Caco-2 (cell line): Measurements from ENCODE around the gene VAMP8. TPM values are rescaled to one million over a fixed set of nuclear protein-coding genes. Genes with fewer than 3 reads are reported as not detected.

Source experiments
- BruUV-seq: library from RNA; stranded (reverse); fragments of 400-500 nt; replicated peaks from 2 replicates; lab custom pipeline; 2021; lab: Mats Ljungman, UMichigan
- CTCF ChIA-PET: fragments of 300-600 bp; sonication (Branson Sonifier 250); formaldehyde crosslinking; loops from one replicate; lab custom pipeline; 2022; ENCODE audit warnings: antibody characterized with exemption; lab: Charles Lee
- POLR2A ChIA-PET: fragments of 300-600 bp; sonication (Branson Sonifier 250); formaldehyde crosslinking; loops from one replicate; lab custom pipeline; 2022; ENCODE audit warnings: antibody characterized with exemption; lab: Charles Lee
- DNase-seq, 2 experiments: peaks; one replicate each; pipeline versions ENCODE4 v3.0.0 to v3.0.0-alpha.2; 2020 to 2022
- H3K27me3 ChIP-seq: replicated peaks from 2 replicates; pipeline ENCODE4 v1.6.0; 2011; ENCODE audit warnings: low read length; ENCODE audit not compliant: control insufficient read depth, insufficient read depth
- H3K36me3 ChIP-seq: 2 replicates; pipeline ENCODE4 v1.5.1; 2011; ENCODE audit warnings: low read length; ENCODE audit not compliant: control insufficient read depth, insufficient read depth
- H3K4me1 ChIP-seq: fragments of 250-450 bp; sonication (Bioruptor Pico); 2 replicates; pipeline ENCODE4 v1.5.1; 2020; ENCODE audit warnings: mild to moderate bottlenecking
- H3K4me3 ChIP-seq: 2 replicates; pipeline ENCODE4 v1.5.1; 2011; ENCODE audit warnings: low read depth, mild to moderate bottlenecking, control low read depth, low read length
- H3K9me3 ChIP-seq: fragments of 250-450 bp; sonication (Bioruptor Pico); 2 replicates; pipeline ENCODE4 v1.5.1; 2020; ENCODE audit warnings: mild to moderate bottlenecking, moderate library complexity
- H3K27ac Mint-ChIP-seq: one replicate; pipeline ENCODE4 v1.8.0; 2022; ENCODE audit warnings: mixed read lengths; ENCODE audit not compliant: unreplicated experiment
- H3K27me3 Mint-ChIP-seq: one replicate; pipeline ENCODE4 v1.8.0; 2022; ENCODE audit warnings: mixed read lengths; ENCODE audit not compliant: insufficient read depth, unreplicated experiment
- H3K36me3 Mint-ChIP-seq: one replicate; pipeline ENCODE4 v1.8.0; 2022; ENCODE audit warnings: mild to moderate bottlenecking, mixed read lengths; ENCODE audit not compliant: insufficient read depth, unreplicated experiment
- H3K4me1 Mint-ChIP-seq: one replicate; pipeline ENCODE4 v1.8.0; 2022; ENCODE audit warnings: low read depth, mixed read lengths; ENCODE audit not compliant: unreplicated experiment
- H3K4me3 Mint-ChIP-seq: one replicate; pipeline ENCODE4 v1.8.0; 2022; ENCODE audit warnings: mild to moderate bottlenecking, moderate library complexity, mixed read lengths; ENCODE audit not compliant: unreplicated experiment
- H3K9me3 Mint-ChIP-seq: one replicate; pipeline ENCODE4 v1.8.0; 2022; ENCODE audit warnings: mixed read lengths; ENCODE audit not compliant: unreplicated experiment
- intact Hi-C: fragments of 100-400 bp; cut with micrococcal nuclease; formaldehyde crosslinking; loops from one replicate; pipeline ENCODE4 v1.10.0; 2022; ENCODE audit not compliant: unreplicated experiment
- total RNA-seq: library from RNA; stranded (reverse); gene quantifications from 2 replicates; pipeline ENCODE4 v1.2.3, GENCODE V29; 2022
- TF ChIP-seq, protein P1 (sequence below), 2 experiments: fragments of 200-600 bp in 1 of 2; IDR thresholded peaks; 1 replicate in 1 of 2; 2 replicates in 1 of 2; pipeline versions ENCODE4 v1.5.1 to v1.8.0; 2011 to 2022; ENCODE audit warnings: antibody characterized with exemption in 1 of 2, control low read depth in 1 of 2, inconsistent platforms in 1 of 2, low read depth in 1 of 2, low read length in 1 of 2, mild to moderate bottlenecking in 1 of 2, moderate library complexity in 1 of 2; ENCODE audit not compliant: insufficient read depth in 1 of 2, severe bottlenecking in 1 of 2, unreplicated experiment in 1 of 2

Gene VAMP8
- total RNA-seq, 1 experiment from 2014 or later = 85.5 TPM

GRCh38 chr2:85548608-85548900, 28.8 kb upstream of the VAMP8 start:
- Mint-ChIP-seq H3K4me3 (no peak overlapping the region), H3K36me3 (peaks cover 95% of the 10 kb centered on the region), H3K27me3 (no peaks in the 10 kb centered on the region), H3K27ac (no peak overlapping the region), H3K9me3 (no peaks in the 10 kb centered on the region), H3K4me1 (peaks cover 8% of the 10 kb centered on the region)
- Histone ChIP-seq H3K4me3 (no peak overlapping the region), H3K36me3 (peaks cover 5% of the 10 kb centered on the region; the same call in 1 of the 2 replicates), H3K9me3 (no peaks in the 10 kb centered on the region), H3K27me3 (no peaks in the 10 kb centered on the region), H3K4me1 (no peaks in the 10 kb centered on the region)
- no TSS peak for BruUV-seq
- intact Hi-C loops = no loop called here
- ChIA-PET CTCF (interaction anchor here (0.6 to 2.2 kb wide), 3 partner anchors 9 to 128 kb away, joined by 3 to 8 read pairs (median 4); partner anchors contain the start of gene VAMP8), POLR2A (interaction anchor here (0.5 to 1.6 kb wide), 5 partner anchors 10 to 212 kb away, joined by 3 to 5 read pairs (median 4); partner anchors contain the start of genes GGCX, MAT2A and SH2D6)
- no peak for DNase-seq
- TF ChIP-seq, protein P1, sequence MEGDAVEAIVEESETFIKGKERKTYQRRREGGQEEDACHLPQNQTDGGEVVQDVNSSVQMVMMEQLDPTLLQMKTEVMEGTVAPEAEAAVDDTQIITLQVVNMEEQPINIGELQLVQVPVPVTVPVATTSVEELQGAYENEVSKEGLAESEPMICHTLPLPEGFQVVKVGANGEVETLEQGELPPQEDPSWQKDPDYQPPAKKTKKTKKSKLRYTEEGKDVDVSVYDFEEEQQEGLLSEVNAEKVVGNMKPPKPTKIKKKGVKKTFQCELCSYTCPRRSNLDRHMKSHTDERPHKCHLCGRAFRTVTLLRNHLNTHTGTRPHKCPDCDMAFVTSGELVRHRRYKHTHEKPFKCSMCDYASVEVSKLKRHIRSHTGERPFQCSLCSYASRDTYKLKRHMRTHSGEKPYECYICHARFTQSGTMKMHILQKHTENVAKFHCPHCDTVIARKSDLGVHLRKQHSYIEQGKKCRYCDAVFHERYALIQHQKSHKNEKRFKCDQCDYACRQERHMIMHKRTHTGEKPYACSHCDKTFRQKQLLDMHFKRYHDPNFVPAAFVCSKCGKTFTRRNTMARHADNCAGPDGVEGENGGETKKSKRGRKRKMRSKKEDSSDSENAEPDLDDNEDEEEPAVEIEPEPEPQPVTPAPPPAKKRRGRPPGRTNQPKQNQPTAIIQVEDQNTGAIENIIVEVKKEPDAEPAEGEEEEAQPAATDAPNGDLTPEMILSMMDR (IDR thresholded peaks at IDR 0.05; ENCODE audit: insufficient read depth in 1 of 2, low read depth in 1 of 2, low read length in 1 of 2, severe bottlenecking in 1 of 2, unreplicated experiment in 1 of 2) = no peak

- peaks cover 6% of the 10 kb centered on the region; the same call in 1 of the 2 replicates for H3K36me3 ChIP-seq
Observed at GRCh38 chr2:85549095-85549494, 28.3 kb upstream of the VAMP8 start.

DNA sequence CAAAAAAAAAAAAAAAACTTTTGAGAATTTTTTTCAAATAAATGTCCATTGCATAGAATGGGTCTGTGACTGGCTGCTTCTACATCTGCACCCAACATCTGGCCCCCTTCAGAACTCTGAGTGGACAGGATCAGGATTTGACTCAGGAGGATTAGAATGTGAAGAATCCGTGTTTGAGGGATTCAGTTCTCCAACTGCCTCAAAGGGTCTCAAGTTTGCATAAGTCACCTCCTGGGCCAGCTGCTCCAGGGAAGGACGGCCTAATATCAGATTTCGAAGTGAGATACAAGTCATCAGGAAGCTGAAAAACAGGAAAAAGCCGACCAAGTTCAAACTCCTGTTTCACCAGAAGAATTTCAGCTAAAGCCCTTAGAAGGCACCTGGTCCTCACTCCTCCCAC, 27.6 kb upstream of the VAMP8 start:
- no peaks in the 10 kb centered on the region for H3K27me3 Mint-ChIP-seq
- ChIA-PET POLR2A (interaction anchor here (0.6 to 3.6 kb wide), 4 partner anchors 11 to 181 kb away, joined by 3 to 32 read pairs (median 5); partner anchors contain the start of genes MAT2A and VAMP8), CTCF (no interaction called here)
- peaks cover 7% of the 10 kb centered on the region; the same call in 1 of the 2 replicates for H3K36me3 ChIP-seq
- H3K4me3 ChIP-seq = no peak overlapping the region
- BruUV-seq = no TSS peak
- no peak for DNase-seq
- H3K36me3 Mint-ChIP-seq = peaks cover 93% of the 10 kb centered on the region
- H3K27me3 ChIP-seq = no peaks in the 10 kb centered on the region
- H3K4me1 ChIP-seq = no peaks in the 10 kb centered on the region
- no peak overlapping the region for H3K27ac Mint-ChIP-seq
- intact Hi-C loops = loop anchor here (5.0 kb wide), 1 partner anchor 483 kb away; no protein-coding TSS in a partner anchor
- no peaks in the 10 kb centered on the region for H3K9me3 ChIP-seq
- TF ChIP-seq, protein P1 (IDR thresholded peaks at IDR 0.05; ENCODE audit: insufficient read depth in 1 of 2, low read depth in 1 of 2, low read length in 1 of 2, severe bottlenecking in 1 of 2, unreplicated experiment in 1 of 2) = no peak
- no peaks in the 10 kb centered on the region for H3K4me1 Mint-ChIP-seq
- no peak overlapping the region for H3K4me3 Mint-ChIP-seq
- H3K9me3 Mint-ChIP-seq = no peaks in the 10 kb centered on the region

More at GRCh38 chr2:85549095-85549494, 28.3 kb upstream of the VAMP8 start:
- no TSS peak for BruUV-seq
- Mint-ChIP-seq H3K4me3 (no peak overlapping the region), H3K36me3 (peaks cover 95% of the 10 kb centered on the region), H3K9me3 (no peaks in the 10 kb centered on the region), H3K27me3 (no peaks in the 10 kb centered on the region), H3K4me1 (peaks cover 5% of the 10 kb centered on the region), H3K27ac (no peak overlapping the region)
- TF ChIP-seq, protein P1 (IDR thresholded peaks at IDR 0.05; ENCODE audit: insufficient read depth in 1 of 2, low read depth in 1 of 2, low read length in 1 of 2, severe bottlenecking in 1 of 2, unreplicated experiment in 1 of 2) = no peak
- CTCF ChIA-PET = interaction anchor here (1.2 to 2.2 kb wide), 2 partner anchors 9 to 128 kb away, joined by 4 to 8 read pairs; no protein-coding TSS in a partner anchor
- Histone ChIP-seq H3K27me3 (no peaks in the 10 kb centered on the region), H3K4me1 (no peaks in the 10 kb centered on the region), H3K9me3 (no peaks in the 10 kb centered on the region), H3K4me3 (no peak overlapping the region)
- intact Hi-C loops = no loop called here
- POLR2A ChIA-PET = interaction anchor here (0.5 to 3.6 kb wide), 7 partner anchors 10 to 213 kb away, joined by 3 to 32 read pairs (median 4); partner anchors contain the start of genes GGCX, MAT2A, SH2D6 and VAMP8
- DNase-seq = no peak
